SH-SY5Y (cell line): Measurements from ENCODE around the gene SRRM1.

Experiments used
- GATA2 ChIP-seq: IDR thresholded peaks from 2 replicates; pipeline ENCODE4 v1.6.1; 2011; ENCODE audit warnings: mild to moderate bottlenecking, low read depth, low read length
- GATA3 ChIP-seq: IDR thresholded peaks from 2 replicates; pipeline ENCODE4 v1.6.1; 2011; ENCODE audit warnings: low read depth, mild to moderate bottlenecking, low read length, moderate library complexity

- no peak for TF ChIP-seq GATA3
- TF ChIP-seq GATA2 = no peak
These were observed 42.6 kb upstream of the SRRM1 start for GRCh38 chr1:24600551-24600950.
